ENCODE data around the gene CASP4. TPM values are rescaled to one million over a fixed set of nuclear protein-coding genes. Genes with fewer than 3 reads are reported as not detected.

Gene CASP4
- total and polyA plus RNA-seq, 4 donors = 63.0 to 188 (median 129) TPM

DNA sequence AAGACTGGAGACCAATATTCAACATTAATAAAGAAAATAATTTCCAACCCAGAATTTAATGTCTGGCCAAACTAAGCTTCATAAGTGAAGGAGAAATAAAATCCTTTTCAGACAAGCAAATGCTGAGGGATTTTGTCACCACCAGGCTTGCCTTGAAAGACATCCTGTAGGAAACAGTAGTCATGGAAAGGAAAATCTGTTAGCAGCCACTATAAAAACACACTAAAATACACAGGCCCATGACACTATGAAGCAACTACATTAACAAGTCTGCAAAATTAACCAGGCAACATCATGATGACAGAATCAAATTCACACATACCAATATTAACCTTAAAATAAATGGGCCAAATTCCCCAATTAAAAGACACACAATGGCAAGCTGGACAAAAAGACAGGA lies 2.4 kb upstream of the CASP4 start:
- Histone ChIP-seq H3K27ac (ENCODE audit: low read depth in 1 of 2, low read length in 1 of 2) (no peak overlapping the region), H3K9me3 (ENCODE audit: control insufficient read depth in 4 of 4, insufficient read depth in 3 of 4, low read length in 3 of 4) (no peaks in the 10 kb centered on the region), H3K4me1 (ENCODE audit: control insufficient read depth in 5 of 5, insufficient read depth in 5 of 5, low read length in 5 of 5) (peaks cover 0 to 21% (median 3%) of the 10 kb centered on the region in 5 donors), H3K27me3 (ENCODE audit: control insufficient read depth in 3 of 3, insufficient read depth in 3 of 3, low read length in 2 of 3) (no peaks in the 10 kb centered on the region), H3K36me3 (ENCODE audit: control insufficient read depth in 4 of 4, insufficient read depth in 4 of 4, low read length in 4 of 4) (no peaks in the 10 kb centered on the region), H3K9ac (ENCODE audit: insufficient read depth in 1 of 2, low read length in 2 of 2) (no peak overlapping the region), H3K4me3 (no peak overlapping the region)
- TF ChIP-seq, protein P1, sequence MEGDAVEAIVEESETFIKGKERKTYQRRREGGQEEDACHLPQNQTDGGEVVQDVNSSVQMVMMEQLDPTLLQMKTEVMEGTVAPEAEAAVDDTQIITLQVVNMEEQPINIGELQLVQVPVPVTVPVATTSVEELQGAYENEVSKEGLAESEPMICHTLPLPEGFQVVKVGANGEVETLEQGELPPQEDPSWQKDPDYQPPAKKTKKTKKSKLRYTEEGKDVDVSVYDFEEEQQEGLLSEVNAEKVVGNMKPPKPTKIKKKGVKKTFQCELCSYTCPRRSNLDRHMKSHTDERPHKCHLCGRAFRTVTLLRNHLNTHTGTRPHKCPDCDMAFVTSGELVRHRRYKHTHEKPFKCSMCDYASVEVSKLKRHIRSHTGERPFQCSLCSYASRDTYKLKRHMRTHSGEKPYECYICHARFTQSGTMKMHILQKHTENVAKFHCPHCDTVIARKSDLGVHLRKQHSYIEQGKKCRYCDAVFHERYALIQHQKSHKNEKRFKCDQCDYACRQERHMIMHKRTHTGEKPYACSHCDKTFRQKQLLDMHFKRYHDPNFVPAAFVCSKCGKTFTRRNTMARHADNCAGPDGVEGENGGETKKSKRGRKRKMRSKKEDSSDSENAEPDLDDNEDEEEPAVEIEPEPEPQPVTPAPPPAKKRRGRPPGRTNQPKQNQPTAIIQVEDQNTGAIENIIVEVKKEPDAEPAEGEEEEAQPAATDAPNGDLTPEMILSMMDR (IDR thresholded peaks at IDR 0.05; ENCODE audit: control extremely low read depth, extremely low read depth) = no peak
- DNase-seq = no peak
- ATAC-seq (ENCODE audit: insufficient read depth, low FRiP score) = no peak

DNA sequence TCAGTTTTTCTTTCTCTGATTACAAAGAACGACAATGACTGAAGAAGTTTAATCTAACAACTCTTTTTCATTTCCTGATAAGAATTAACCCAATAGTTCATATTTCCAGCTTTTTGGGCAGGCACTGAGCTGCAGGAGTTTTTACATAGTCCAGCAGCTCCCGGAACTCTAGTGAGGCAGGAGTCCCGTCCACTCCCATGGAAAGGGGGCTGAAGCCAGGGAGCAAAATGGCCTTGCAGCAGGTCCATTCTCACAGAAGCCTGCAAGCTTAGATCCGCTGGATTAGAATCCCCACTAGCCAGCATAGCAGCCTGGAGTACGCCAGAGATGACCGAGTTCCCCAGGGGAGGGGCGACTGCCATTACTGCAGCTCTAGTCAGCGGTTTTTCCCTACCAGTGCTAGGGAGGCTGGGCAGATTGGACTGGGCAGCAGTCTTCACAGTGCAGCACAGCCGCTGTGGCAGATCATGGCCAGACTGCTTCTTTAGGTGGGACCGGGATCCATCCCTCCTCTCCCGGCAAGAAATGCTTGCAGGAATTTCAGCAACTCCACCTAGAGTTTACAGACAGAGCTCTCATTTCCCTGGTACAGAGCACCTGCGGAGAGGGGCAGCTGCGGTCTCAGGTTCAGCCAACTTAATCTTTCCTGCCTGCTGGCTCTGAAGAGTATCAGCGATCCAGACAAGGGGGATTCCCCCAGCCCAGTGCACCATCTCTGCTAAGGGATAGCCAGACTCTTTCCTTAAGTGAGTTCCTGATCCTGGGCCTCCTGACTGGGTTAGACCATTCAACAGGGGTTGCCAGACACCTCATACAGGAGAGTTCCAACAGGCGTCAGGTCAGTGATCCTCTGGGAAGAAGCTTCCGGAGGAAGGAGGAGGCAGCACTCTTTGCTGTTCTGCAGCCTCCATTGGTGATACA lies 742 bp upstream of the CASP4 start:
- Histone ChIP-seq H3K9ac (ENCODE audit: insufficient read depth in 1 of 2, low read length in 2 of 2) (peak overlapping the region in 1 of 2 donors; percentile 91), H3K4me1 (ENCODE audit: control insufficient read depth in 5 of 5, insufficient read depth in 5 of 5, low read length in 5 of 5) (peaks cover 0 to 21% (median 4%) of the 10 kb centered on the region in 5 donors), H3K27ac (ENCODE audit: low read depth in 1 of 2, low read length in 1 of 2) (peak overlapping the region; percentile 77 to 90), H3K4me3 (peak overlapping the region; percentile 2), H3K9me3 (ENCODE audit: control insufficient read depth in 4 of 4, insufficient read depth in 3 of 4, low read length in 3 of 4) (peaks cover 0 to 3% (median 0%) of the 10 kb centered on the region in 4 donors), H3K36me3 (ENCODE audit: control insufficient read depth in 4 of 4, insufficient read depth in 4 of 4, low read length in 4 of 4) (peaks cover 0 to 3% (median 0%) of the 10 kb centered on the region in 4 donors), H3K27me3 (ENCODE audit: control insufficient read depth in 3 of 3, insufficient read depth in 3 of 3, low read length in 2 of 3) (no peaks in the 10 kb centered on the region)
- peak; percentile 43 for ATAC-seq (ENCODE audit: insufficient read depth, low FRiP score)
- peak in 2 of 3 donors; percentile 35 to 65 for DNase-seq
- WGBS, 2 donors = 50 to 62% methylated on average over 16 of the region's 16 CpGs
- TF ChIP-seq, protein P1 (IDR thresholded peaks at IDR 0.05; ENCODE audit: control extremely low read depth, extremely low read depth) = no peak

DNA sequence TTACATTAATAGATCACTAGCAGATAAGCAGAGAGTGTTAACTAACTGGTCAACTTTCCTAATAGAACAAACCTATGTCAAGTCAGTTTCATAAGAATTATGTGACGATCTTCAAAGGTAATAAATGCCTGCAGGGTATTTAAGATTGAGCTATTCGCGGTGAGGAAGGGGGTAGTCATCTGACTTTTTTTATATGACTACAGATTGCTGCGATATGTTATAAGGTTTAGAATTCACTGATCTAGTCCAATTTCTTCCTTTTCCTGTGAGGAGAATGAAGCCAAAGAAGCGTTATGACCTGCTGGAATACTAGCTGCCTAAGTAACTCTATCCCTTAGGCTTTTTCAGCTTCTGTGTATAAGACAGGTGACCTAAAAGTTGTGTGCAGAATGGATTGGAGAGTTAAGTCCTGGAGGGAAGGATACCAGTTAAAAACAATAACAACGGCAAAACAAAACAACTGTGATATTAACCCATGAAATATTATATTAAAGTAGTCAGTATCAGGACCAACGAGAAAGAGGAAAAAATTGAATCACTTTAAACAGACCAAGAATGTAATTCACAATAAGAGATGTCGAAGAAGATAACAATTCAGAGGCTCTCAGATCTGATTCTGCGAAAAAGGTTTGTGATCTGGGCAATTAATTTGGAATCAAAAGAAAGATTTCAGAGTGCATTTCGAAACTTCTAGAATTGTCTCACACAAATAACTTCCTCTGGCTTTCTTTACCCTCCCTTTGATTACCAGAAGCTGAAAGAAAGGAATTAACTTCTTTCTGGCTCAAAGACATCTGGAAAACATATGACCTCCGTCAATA lies 630 bp downstream of the CASP4 start:
- Histone ChIP-seq H3K27me3 (ENCODE audit: control insufficient read depth in 3 of 3, insufficient read depth in 3 of 3, low read length in 2 of 3) (no peaks in the 10 kb centered on the region), H3K36me3 (ENCODE audit: control insufficient read depth in 4 of 4, insufficient read depth in 4 of 4, low read length in 4 of 4) (peaks cover 0 to 8% (median 1%) of the 10 kb centered on the region in 4 donors), H3K9ac (ENCODE audit: insufficient read depth in 1 of 2, low read length in 2 of 2) (peak overlapping the region; percentile 73 to 91), H3K4me1 (ENCODE audit: control insufficient read depth in 5 of 5, insufficient read depth in 5 of 5, low read length in 5 of 5) (peaks cover 0 to 21% (median 4%) of the 10 kb centered on the region in 5 donors), H3K9me3 (ENCODE audit: control insufficient read depth in 4 of 4, insufficient read depth in 3 of 4, low read length in 3 of 4) (peaks cover 0 to 3% (median 1%) of the 10 kb centered on the region in 4 donors), H3K27ac (ENCODE audit: low read depth in 1 of 2, low read length in 1 of 2) (peak overlapping the region; percentile 85 to 90), H3K4me3 (peak overlapping the region; percentile 48)
- peak in 1 of 3 donors; percentile 33 for DNase-seq
- 4 to 8% methylated on average over 11 of the region's 11 CpGs for WGBS, 2 donors
- TF ChIP-seq, protein P1 (IDR thresholded peaks at IDR 0.05; ENCODE audit: control extremely low read depth, extremely low read depth) = no peak
- ATAC-seq (ENCODE audit: insufficient read depth, low FRiP score) = no peak

All from lung (tissue), 12 donors.